ENCODE measurements around the gene ATRNL1. TPM values are rescaled to one million over a fixed set of nuclear protein-coding genes. Genes with fewer than 3 reads are reported as not detected.
A peak's percentile ranks its signal among the peaks of the same experiment; 100 is the strongest.
"Not testable (repeated sequence)": the region's sequence is repeated elsewhere in the genome, so short reads cannot be mapped to it uniquely, and the experiment has no call there.

ATRNL1 gene
- total RNA-seq, 2 donors from 2014 or later, result 0.89 to 9.0 TPM

- no peak for DNase-seq
- ATAC-seq, result no peak
- intact Hi-C loops (cut with DNase I, micrococcal nuclease), result no loop called here
Measured at GRCh38 chr10:115084277-115084850, 8.8 kb upstream of the ATRNL1 start.

GRCh38 chr10:115091161-115091560 is 2.0 kb upstream of the ATRNL1 start:
- no peak for ATAC-seq
- intact Hi-C loops (cut with DNase I, micrococcal nuclease), result no loop called here

DNA sequence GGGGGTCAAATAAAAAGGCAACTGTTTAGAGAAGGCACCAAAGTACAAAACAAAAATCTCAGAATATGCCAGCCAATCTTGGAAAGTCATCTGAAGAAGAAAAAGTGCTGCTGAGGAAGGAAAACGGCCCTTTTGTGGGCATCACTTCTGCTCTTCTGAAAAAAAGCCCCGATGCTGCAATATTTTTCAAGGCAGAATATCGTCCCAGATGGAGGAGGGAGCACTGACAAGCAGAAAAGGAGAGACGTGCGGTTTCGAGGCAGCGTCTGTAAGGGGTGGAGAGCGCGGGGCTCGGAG is 959 bp upstream of the ATRNL1 start:
- intact Hi-C loops (cut with DNase I, micrococcal nuclease), result no loop called here
- ATAC-seq, result no peak

More at GRCh38 chr10:115091161-115091560, 2.0 kb upstream of the ATRNL1 start:
- no peak for DNase-seq

GRCh38 chr10:115092555-115093285 is 445 bp upstream of the ATRNL1 start:
- DNase-seq (peak in 1 of 2 donors; percentile 20), ATAC-seq (peak; percentile 37)
- intact Hi-C loops (cut with DNase I, micrococcal nuclease), result no loop called here

More for the DNA sequence above, 959 bp upstream of the ATRNL1 start:
- DNase-seq, result no peak

GRCh38 chr10:115093776-115094408 is 727 bp downstream of the ATRNL1 start:
- peak; percentile 60 for ATAC-seq
- intact Hi-C loops (cut with DNase I, micrococcal nuclease), result no loop called here
- DNase-seq, result peak in 1 of 2 donors; percentile 19

DNA sequence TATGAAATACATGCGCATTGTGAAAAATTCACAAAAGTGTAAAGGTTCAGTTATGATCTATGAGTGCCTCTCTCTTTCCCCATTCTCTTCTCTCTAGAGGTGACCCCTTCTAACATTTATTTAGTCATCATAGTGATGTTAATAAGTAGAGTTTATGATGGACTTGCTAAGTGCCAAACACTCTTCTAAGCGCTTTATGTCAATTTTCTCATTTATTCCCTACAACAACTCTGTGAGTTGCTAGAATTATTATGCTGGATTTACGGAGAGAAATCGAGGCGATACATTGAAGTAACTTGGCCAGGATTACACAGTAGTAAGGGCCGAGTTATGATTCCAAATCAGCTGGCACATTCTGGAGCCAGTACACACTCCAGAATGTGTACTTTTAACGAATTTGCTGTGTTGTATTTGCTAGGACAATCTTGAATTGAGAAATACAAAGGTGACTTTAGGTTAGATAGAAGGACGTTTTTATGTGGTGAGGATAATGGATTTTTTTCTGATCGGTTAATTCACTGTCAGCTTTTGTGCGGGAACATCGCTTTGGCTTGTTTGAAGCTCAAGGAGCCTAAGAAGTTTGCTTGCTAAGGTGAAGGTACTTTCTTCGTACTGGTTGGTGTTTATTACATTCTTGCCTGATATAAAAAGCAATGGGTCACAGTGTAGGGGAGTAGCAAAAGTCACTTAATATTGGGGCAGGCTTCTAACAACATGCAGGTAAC is 1.4 kb downstream of the ATRNL1 start:
- ATAC-seq (no peak), DNase-seq (no peak)
- intact Hi-C loops (cut with DNase I, micrococcal nuclease), result no loop called here

DNA sequence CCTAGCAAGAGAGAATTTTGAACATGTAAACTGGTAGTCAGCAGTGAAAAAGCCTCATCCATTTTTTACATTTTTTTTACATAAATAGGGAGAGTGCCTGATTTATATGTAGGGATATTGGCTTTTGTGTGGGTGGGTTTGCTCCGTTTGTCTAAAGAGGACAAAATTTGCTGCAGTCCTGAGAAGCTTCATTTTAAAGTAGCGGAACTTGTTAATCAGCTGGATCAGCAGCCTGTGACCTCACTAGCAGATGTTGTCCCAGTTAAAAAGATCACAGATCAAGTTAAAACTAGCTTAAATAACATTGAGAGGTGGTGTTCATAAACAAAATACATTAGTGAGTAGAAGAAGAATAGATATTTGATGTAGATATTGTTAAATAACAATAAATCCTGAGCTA is 2.6 kb downstream of the ATRNL1 start:
- DNase-seq (no peak), ATAC-seq (no peak)
- intact Hi-C loops (cut with DNase I, micrococcal nuclease), result no loop called here

- ATAC-seq (no peak), DNase-seq (no peak)
- intact Hi-C loops (cut with DNase I, micrococcal nuclease), result no loop called here
Measured at GRCh38 chr10:115103700-115104099, 10.5 kb downstream of the ATRNL1 start.

- ATAC-seq; intact Hi-C loops (cut with DNase I, micrococcal nuclease); DNase-seq: not testable (repeated sequence)
Measured at GRCh38 chr10:115105411-115105810, 12.2 kb downstream of the ATRNL1 start.

- intact Hi-C loops (cut with DNase I, micrococcal nuclease), result no loop called here
- no peak for DNase-seq
- no peak for ATAC-seq
Measured at GRCh38 chr10:115107830-115108229, 14.7 kb downstream of the ATRNL1 start.

DNA sequence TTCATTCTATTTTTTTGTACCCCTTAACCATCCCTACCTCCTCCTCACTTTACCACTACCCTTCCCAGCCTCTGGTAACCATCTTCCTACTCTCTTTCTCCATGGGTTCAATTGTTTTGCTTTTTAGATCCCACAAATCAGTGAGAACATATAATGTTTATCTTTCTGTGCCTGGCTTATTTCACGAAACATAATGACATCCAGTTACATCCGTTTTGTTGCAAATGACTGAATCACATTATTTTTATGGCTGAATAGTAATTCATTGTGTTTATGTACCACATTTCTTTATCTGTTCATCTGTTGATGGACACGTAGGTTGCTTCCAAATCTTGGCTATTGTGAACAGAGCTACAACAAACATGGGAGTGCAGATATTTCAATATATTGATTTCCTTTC is 24.1 kb downstream of the ATRNL1 start:
- no peak for DNase-seq
- intact Hi-C loops (cut with DNase I, micrococcal nuclease), result no loop called here
- no peak for ATAC-seq

DNA sequence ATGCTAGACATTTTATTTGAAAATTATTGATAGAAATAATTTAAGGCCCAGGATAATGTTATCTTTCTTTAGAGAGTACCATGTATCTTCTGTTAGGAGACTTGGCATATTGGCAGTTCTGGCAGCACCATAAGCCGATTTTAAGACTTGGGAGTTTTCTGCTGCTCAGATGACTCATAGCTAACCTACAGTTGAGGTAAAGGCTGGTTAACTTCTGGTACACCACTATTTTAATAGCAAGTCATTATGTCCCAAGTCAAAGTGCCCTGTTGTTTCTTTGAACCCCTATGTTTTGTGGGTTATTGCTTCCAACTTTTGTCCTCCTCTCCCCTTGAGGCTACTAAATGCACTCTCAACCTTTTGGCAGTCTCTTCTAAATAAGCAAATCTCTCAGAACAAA is 25.2 kb downstream of the ATRNL1 start:
- ATAC-seq, result no peak
- intact Hi-C loops (cut with DNase I, micrococcal nuclease), result no loop called here
- DNase-seq, result no peak

DNA sequence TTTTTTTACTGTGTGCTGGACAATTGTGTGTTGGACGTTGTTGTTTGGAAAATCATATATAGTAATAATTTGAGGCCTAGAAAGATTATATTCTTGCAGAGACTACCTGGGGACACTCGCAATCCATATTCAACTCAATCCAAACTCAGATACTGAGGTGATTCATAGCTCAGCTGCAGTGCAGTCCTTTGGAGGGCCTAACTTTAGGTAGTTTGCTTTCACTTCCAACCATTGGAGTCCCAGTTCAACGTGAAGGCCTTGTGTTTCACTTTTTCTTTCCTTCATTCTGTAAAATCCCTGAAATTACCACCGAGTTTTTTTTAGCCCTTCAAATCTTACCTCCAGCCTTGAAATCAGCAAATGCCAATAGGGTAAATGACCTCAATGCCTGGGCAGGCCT is 32.3 kb downstream of the ATRNL1 start:
- no peak for DNase-seq
- intact Hi-C loops (cut with DNase I, micrococcal nuclease), result loop anchor here in 1 of 2 donors (10.0 kb wide), 1 partner anchor 251 kb away; no protein-coding TSS in a partner anchor
- ATAC-seq, result no peak

DNA sequence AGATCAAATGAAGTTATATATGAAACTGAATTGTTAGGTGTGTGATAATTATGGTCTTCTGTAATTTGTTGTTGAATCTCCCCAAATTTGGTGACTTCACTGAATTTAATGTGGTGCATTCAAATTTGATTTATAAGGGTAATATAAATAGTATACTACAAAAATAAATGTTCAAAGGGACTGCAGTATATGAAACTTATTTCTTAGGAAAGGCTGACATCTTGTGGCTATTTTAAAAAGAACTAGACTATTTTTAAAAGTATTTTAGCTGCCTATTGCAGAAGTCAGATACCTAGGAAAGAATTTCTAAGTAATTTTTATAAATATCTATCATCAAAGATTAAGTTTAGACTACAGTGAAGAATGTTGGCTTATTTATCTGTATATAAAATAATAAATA is 36.6 kb downstream of the ATRNL1 start:
- ATAC-seq, result no peak
- DNase-seq, result no peak
- intact Hi-C loops (cut with DNase I, micrococcal nuclease), result loop anchor here in 1 of 2 donors (10.0 kb wide), 1 partner anchor 255 kb away; no protein-coding TSS in a partner anchor

DNA sequence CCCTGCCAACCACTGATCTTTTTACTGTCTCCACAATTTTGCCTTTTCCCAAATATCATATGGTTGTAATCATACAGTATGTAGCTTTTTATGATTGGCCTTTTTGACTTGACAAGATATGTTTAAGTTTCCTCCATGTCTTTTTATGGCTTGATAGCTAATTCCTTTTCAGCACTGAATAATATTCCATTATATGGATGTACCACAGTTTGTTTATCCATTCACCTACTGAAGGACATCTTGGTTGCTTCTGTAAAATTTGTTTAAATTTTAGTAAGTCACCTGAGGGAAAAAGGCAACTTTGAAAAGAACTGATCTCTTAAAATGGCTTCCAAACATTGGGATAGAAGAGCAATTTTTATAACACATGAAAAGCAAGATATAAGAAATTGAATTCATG is 43.5 kb downstream of the ATRNL1 start:
- ATAC-seq, result no peak
- no peak for DNase-seq
- intact Hi-C loops (cut with DNase I, micrococcal nuclease), result no loop called here

DNA sequence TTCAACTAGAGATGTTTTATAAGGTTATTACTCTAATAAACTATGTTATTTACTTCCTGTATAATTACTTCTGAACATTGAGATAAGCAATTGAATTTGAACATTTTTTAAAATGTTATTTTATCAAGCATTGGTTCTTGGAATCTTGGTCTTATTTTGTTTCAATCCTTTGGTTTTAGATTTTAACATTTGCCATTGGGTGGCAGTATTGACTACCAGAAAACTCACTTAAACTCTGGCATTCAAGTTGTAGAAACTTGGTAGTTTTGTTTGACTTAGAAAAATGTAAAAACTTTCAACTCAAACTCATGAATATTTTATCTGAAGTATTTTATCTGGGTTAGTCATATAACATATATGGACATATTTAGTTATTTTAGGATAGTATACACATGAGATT is 48.1 kb downstream of the ATRNL1 start:
- no peak for ATAC-seq
- no peak for DNase-seq
- intact Hi-C loops (cut with DNase I, micrococcal nuclease), result no loop called here

GRCh38 chr10:115157357-115157756 is 64.2 kb downstream of the ATRNL1 start:
- ATAC-seq (no peak), DNase-seq (no peak)
- intact Hi-C loops (cut with DNase I, micrococcal nuclease), result no loop called here

DNA sequence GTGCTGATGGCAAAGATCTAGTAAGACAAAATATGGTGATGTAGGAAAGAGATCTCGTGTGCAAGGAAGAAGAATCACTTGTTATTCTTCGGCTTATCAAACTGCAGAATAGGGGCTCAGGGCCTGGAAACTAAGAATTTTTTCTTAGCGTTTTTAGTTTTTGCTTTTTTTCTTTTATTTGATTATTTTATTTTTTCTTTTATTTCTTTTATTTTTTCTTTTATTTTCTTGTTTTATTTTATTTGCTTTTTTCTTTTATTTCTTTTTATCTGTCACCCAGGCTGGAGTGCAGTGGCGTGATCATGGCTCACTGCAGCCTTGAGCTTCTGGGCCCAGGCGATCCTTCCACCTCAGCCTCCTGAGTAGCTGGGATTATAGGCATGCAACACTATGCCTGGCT is 70.0 kb downstream of the ATRNL1 start:
- no peak for ATAC-seq

DNA sequence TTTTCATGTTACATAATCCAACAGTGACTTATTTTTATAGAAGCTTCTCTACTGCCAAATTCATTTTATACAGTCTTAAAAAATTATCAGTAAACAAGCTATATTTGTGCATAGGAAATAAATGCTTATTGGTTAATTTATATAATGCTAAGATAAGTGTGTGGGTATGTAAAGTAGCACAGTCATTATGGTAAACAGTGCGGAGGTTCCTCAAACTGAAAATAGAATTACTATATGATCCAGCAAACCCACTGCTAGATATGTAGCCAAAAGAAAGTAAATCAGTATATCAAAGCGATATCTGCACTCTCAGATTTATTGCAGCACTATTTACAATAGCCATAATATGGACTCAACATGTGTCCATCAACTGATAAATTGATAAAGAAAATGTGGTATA is 71.1 kb downstream of the ATRNL1 start:
- intact Hi-C loops (cut with DNase I, micrococcal nuclease), result no loop called here
- DNase-seq (no peak), ATAC-seq (no peak)

More for the DNA sequence above, 70.0 kb downstream of the ATRNL1 start:
- DNase-seq, result no peak
- intact Hi-C loops (cut with DNase I, micrococcal nuclease), result no loop called here

DNA sequence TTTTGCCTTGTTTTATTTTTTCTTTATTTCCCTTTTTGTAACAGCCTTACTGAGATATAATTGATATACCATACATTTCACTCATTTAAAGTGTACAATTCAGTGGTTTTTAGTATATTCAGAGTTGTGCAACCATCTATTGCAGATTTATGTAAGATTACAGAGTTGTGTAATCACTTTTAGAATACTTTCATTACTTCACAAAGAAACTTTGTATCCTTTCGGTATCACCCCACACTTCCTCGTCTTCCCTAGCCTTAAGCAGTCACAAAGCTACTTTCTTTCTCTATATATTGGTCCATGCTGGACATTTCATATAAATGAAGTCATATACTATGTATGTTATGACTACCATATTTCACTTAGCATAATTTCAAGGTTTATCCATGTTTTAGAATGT is 74.6 kb downstream of the ATRNL1 start:
- ATAC-seq, result no peak
- no peak for DNase-seq
- intact Hi-C loops (cut with DNase I, micrococcal nuclease), result no loop called here
